H1 (cell line): ENCODE results near the gene IRF5.
A peak's percentile ranks its signal among the peaks of the same experiment; 100 is the strongest.

ENCODE experiments used
- ATF3 ChIP-seq: IDR thresholded peaks from 2 replicates; pipeline ENCODE4 v1.6.1; 2011; ENCODE audit warnings: low read depth, mild to moderate bottlenecking, low read length; ENCODE audit not compliant: insufficient read depth
- CHD1 ChIP-seq: IDR thresholded peaks from 2 replicates; pipeline ENCODE4 v1.6.1; 2012; ENCODE audit warnings: low read depth, low read length, improper control_type of control experiment
- CTCF ChIP-seq, 3 experiments: IDR thresholded peaks; 1 replicate in 2 of 3; 2 replicates in 1 of 3; pipeline versions ENCODE4 v1.5.1 to v1.6.1; 2011; ENCODE audit warnings: low read length in 3 of 3, mild to moderate bottlenecking in 3 of 3, inconsistent platforms in 2 of 3, low read depth in 1 of 3, moderate library complexity in 1 of 3; ENCODE audit not compliant: insufficient read depth in 1 of 3; ENCODE audit errors: control extremely low read depth in 1 of 3
- EZH2 ChIP-seq: fragments of 200-600 bp; sonication (generic); IDR thresholded peaks from 2 replicates; pipeline ENCODE4 v1.7.1; 2012; ENCODE audit warnings: low read depth, mild to moderate bottlenecking, moderate library complexity, low read length, inconsistent platforms; ENCODE audit not compliant: severe bottlenecking
- GTF2F1 ChIP-seq: IDR thresholded peaks from 2 replicates; pipeline ENCODE4 v1.6.1; 2012; ENCODE audit warnings: low read depth, low read length, improper control_type of control experiment, borderline replicate concordance
- JUN ChIP-seq: IDR thresholded peaks from 2 replicates; pipeline ENCODE4 v1.6.1; 2011; ENCODE audit warnings: low read depth, mild to moderate bottlenecking, improper control_type of control experiment, low read length
- POLR2AphosphoS5 ChIP-seq: IDR thresholded peaks from 2 replicates; pipeline ENCODE4 v1.6.1; 2011; ENCODE audit warnings: low read depth, low read length
- SIN3A ChIP-seq, 2 experiments: IDR thresholded peaks in 1 of 2; conservative IDR thresholded peaks in 1 of 2; 2 replicates each; pipeline ENCODE4 v1.6.1; 2011 to 2012; ENCODE audit warnings: low read length in 2 of 2, improper control_type of control experiment in 1 of 2, low read depth in 1 of 2, mild to moderate bottlenecking in 1 of 2
- SP1 ChIP-seq: IDR thresholded peaks from 2 replicates; pipeline ENCODE4 v1.6.1; 2011; ENCODE audit warnings: low read depth, low read length
- SP2 ChIP-seq: IDR thresholded peaks from 2 replicates; pipeline ENCODE4 v1.6.1; 2012; ENCODE audit warnings: mild to moderate bottlenecking, low read length, inconsistent platforms
- TBP ChIP-seq: IDR thresholded peaks from 2 replicates; pipeline ENCODE4 v1.6.1; 2011; ENCODE audit warnings: low read depth, low read length, improper control_type of control experiment
- TCF12 ChIP-seq: IDR thresholded peaks from 2 replicates; pipeline ENCODE4 v1.6.1; 2011; ENCODE audit warnings: low read depth, mild to moderate bottlenecking, low read length
- TEAD4 ChIP-seq: IDR thresholded peaks from 2 replicates; pipeline ENCODE4 v1.6.1; 2012; ENCODE audit warnings: low read depth, low read length, inconsistent platforms, mixed read lengths
- YY1 ChIP-seq: IDR thresholded peaks from 2 replicates; pipeline ENCODE4 v1.6.1; 2011; ENCODE audit warnings: low read depth, mild to moderate bottlenecking, low read length

DNA sequence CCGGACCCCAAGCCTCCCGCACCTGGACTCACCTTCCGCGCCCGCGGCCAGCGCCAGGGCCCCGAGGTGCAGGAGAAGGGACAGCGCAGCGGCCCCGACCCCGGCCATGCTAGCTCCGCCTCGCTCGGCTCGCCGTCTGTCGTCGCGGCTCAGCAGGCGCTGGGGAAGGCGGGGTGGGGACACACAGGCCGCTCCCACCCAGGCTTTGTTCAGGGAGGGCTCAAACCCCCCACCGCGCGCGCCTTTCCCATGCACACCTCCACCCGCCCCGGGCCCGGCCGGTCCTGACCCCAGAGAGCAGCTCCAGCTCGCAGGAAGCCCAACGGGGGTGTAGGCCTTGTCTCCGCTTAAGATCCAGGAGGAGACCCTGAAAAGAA lies 27.2 kb upstream of the IRF5 start, which contains the start of gene KCP:
- TF ChIP-seq CTCF (IDR thresholded peaks at IDR 0.05; ENCODE audit: control extremely low read depth in 1 of 3, insufficient read depth in 1 of 3, low read depth in 1 of 3, low read length in 3 of 3), result no peak
- TF ChIP-seq SP2, result no peak
- no peak for TF ChIP-seq JUN
- TF ChIP-seq POLR2AphosphoS5, result no peak
- no peak for TF ChIP-seq SP1
- no peak for TF ChIP-seq YY1
- TF ChIP-seq EZH2, result peak; percentile 61
- TF ChIP-seq ATF3, result no peak
- TF ChIP-seq TBP, result no peak
- TF ChIP-seq GTF2F1, result no peak
- TF ChIP-seq TCF12, result no peak
- TF ChIP-seq SIN3A (conservative IDR thresholded peaks at IDR 0.05 in 1 of 2, IDR thresholded peaks at IDR 0.05 in 1 of 2; ENCODE audit: low read depth in 1 of 2, low read length in 2 of 2), result no peak
- TF ChIP-seq TEAD4, result no peak
- TF ChIP-seq CHD1, result no peak
